H9 (cell line): ENCODE results near the gene TNNT2. TPM values are rescaled to one million over a fixed set of nuclear protein-coding genes. Genes with fewer than 3 reads are reported as not detected.

Experiments used
- DNase-seq: peaks from one replicate; pipeline ENCODE4 v3.0.0-alpha.2; 2017
- H2AFZ ChIP-seq: one replicate; pipeline ENCODE4 v1.6.1; 2013; ENCODE audit warnings: mild to moderate bottlenecking, low read length, control low read depth, moderate library complexity
- H2AK5ac ChIP-seq: 2 replicates; pipeline ENCODE4 v1.6.1; 2013; ENCODE audit warnings: low read length, control low read depth, mixed read lengths; ENCODE audit not compliant: insufficient read length
- H2BK120ac ChIP-seq: one replicate; pipeline ENCODE4 v1.6.1; 2013; ENCODE audit warnings: low read depth, mild to moderate bottlenecking, low read length, control low read depth, inconsistent platforms; ENCODE audit not compliant: poor library complexity, severe bottlenecking
- H2BK12ac ChIP-seq: 2 replicates; pipeline ENCODE4 v1.6.1; 2013; ENCODE audit warnings: low read length, control low read depth, mixed read lengths, low read depth; ENCODE audit not compliant: insufficient read length
- H2BK15ac ChIP-seq: 2 replicates; pipeline ENCODE4 v1.6.1; 2013; ENCODE audit warnings: low read depth, low read length, control low read depth
- H2BK20ac ChIP-seq: one replicate; pipeline ENCODE4 v1.6.1; 2013; ENCODE audit warnings: low read depth, mild to moderate bottlenecking, low read length, control low read depth, inconsistent platforms; ENCODE audit not compliant: poor library complexity, severe bottlenecking
- H2BK5ac ChIP-seq: 2 replicates; pipeline ENCODE4 v1.6.1; 2013; ENCODE audit warnings: low read length, control low read depth, mixed read lengths; ENCODE audit not compliant: insufficient read length
- H3K14ac ChIP-seq: 2 replicates; pipeline ENCODE4 v1.6.1; 2013; ENCODE audit warnings: low read length, control low read depth; ENCODE audit not compliant: insufficient read depth
- H3K18ac ChIP-seq: 2 replicates; pipeline ENCODE4 v1.6.1; 2013; ENCODE audit warnings: low read depth, mild to moderate bottlenecking, mixed read lengths, low read length, control low read depth; ENCODE audit not compliant: insufficient read length
- H3K23ac ChIP-seq: 2 replicates; pipeline ENCODE4 v1.6.1; 2013; ENCODE audit warnings: low read length, control low read depth, mixed read lengths, low read depth; ENCODE audit not compliant: insufficient read length
- H3K23me2 ChIP-seq: 2 replicates; pipeline ENCODE4 v1.6.1; 2013; ENCODE audit warnings: low read depth, mild to moderate bottlenecking, mixed read lengths, low read length, control low read depth; ENCODE audit not compliant: insufficient read length, poor library complexity, severe bottlenecking
- H3K27ac ChIP-seq: 2 replicates; pipeline ENCODE4 v1.5.1; 2013; ENCODE audit warnings: low read length, control low read depth, mixed read lengths, low read depth; ENCODE audit not compliant: insufficient read length
- H3K27me3 ChIP-seq: 2 replicates; pipeline ENCODE4 v1.6.1; 2013; ENCODE audit warnings: low read length, control low read depth, inconsistent platforms; ENCODE audit not compliant: insufficient read depth
- H3K4ac ChIP-seq: 2 replicates; pipeline ENCODE4 v1.6.1; 2013; ENCODE audit warnings: low read depth, mild to moderate bottlenecking, control low read depth, inconsistent platforms, low read length, moderate library complexity
- H3K4me1 ChIP-seq: 2 replicates; pipeline ENCODE4 v1.6.1; 2013; ENCODE audit warnings: low read length, control low read depth, inconsistent platforms; ENCODE audit not compliant: insufficient read depth
- H3K4me2 ChIP-seq: 2 replicates; pipeline ENCODE4 v1.6.1; 2013; ENCODE audit warnings: low read length, control low read depth, mixed read lengths; ENCODE audit not compliant: insufficient read length, insufficient read depth
- H3K56ac ChIP-seq: 2 replicates; pipeline ENCODE4 v1.6.1; 2013; ENCODE audit warnings: low read depth, mild to moderate bottlenecking, mixed read lengths, low read length, control low read depth; ENCODE audit not compliant: insufficient read length
- H3K79me1 ChIP-seq: 2 replicates; pipeline ENCODE4 v1.6.1; 2013; ENCODE audit warnings: low read depth, mild to moderate bottlenecking, moderate library complexity, low read length, control low read depth, inconsistent platforms; ENCODE audit not compliant: insufficient read depth, poor library complexity, severe bottlenecking
- H3K79me2 ChIP-seq: 2 replicates; pipeline ENCODE4 v1.6.1; 2013; ENCODE audit warnings: low read length, control low read depth, inconsistent platforms; ENCODE audit not compliant: insufficient read depth
- H3K9ac ChIP-seq: 2 replicates; pipeline ENCODE4 v1.6.1; 2013; ENCODE audit warnings: low read length, control low read depth, mixed read lengths; ENCODE audit not compliant: insufficient read length; ENCODE audit errors: extremely low read depth
- H3K9me3 ChIP-seq: one replicate; pipeline ENCODE4 v1.6.1; 2013; ENCODE audit warnings: low read depth, low read length, inconsistent platforms; ENCODE audit not compliant: control insufficient read depth
- H3T11ph ChIP-seq: one replicate; pipeline ENCODE4 v1.6.1; 2013; ENCODE audit warnings: mild to moderate bottlenecking, low read length, control low read depth, inconsistent platforms
- H4K20me1 ChIP-seq: one replicate; pipeline ENCODE4 v1.6.1; 2013; ENCODE audit not compliant: control insufficient read depth, insufficient read length, insufficient read depth
- H4K5ac ChIP-seq: 2 replicates; pipeline ENCODE4 v1.6.1; 2013; ENCODE audit warnings: low read depth, mild to moderate bottlenecking, mixed read lengths, low read length, control low read depth; ENCODE audit not compliant: insufficient read length
- H4K8ac ChIP-seq: replicated peaks from 2 replicates; pipeline ENCODE4 v1.6.1; 2013; ENCODE audit warnings: low read length, control low read depth, mixed read lengths, low read depth; ENCODE audit not compliant: insufficient read length
- H4K91ac ChIP-seq: 2 replicates; pipeline ENCODE4 v1.6.1; 2013; ENCODE audit warnings: low read depth, mild to moderate bottlenecking, moderate library complexity, mixed read lengths, low read length, control low read depth; ENCODE audit not compliant: insufficient read length
- H3K27ac Mint-ChIP-seq, 3 experiments: 2 replicates in 2 of 3; 3 replicates in 1 of 3; pipeline ENCODE4 v1.8.0; 2020 to 2021; ENCODE audit warnings: mixed read lengths in 3 of 3, mild to moderate bottlenecking in 1 of 3, moderate library complexity in 1 of 3
- H3K27me3 Mint-ChIP-seq: 2 replicates; pipeline ENCODE4 v1.8.0; 2021; ENCODE audit warnings: low read depth, mild to moderate bottlenecking, moderate library complexity, mixed read lengths
- H3K36me3 Mint-ChIP-seq, 3 experiments: 2 replicates in 2 of 3; 3 replicates in 1 of 3; pipeline ENCODE4 v1.8.0; 2020 to 2021; ENCODE audit warnings: low read depth in 3 of 3, mixed read lengths in 3 of 3; ENCODE audit not compliant: insufficient read depth in 1 of 3
- H3K4me1 Mint-ChIP-seq, 2 experiments: 2 replicates each; pipeline ENCODE4 v1.8.0; 2020; ENCODE audit warnings: mixed read lengths in 2 of 2
- H3K4me3 Mint-ChIP-seq, 2 experiments: 2 replicates in 1 of 2; 3 replicates in 1 of 2; pipeline ENCODE4 v1.8.0; 2020 to 2021; ENCODE audit warnings: mild to moderate bottlenecking in 2 of 2, mixed read lengths in 2 of 2, moderate library complexity in 1 of 2
- H3K9me3 Mint-ChIP-seq, 2 experiments: 2 replicates in 1 of 2; 3 replicates in 1 of 2; pipeline ENCODE4 v1.8.0; 2020; ENCODE audit warnings: mild to moderate bottlenecking in 2 of 2, mixed read lengths in 2 of 2, moderate library complexity in 1 of 2
- CTCF ChIP-seq: fragments of 200-600 bp; sonication (generic); conservative IDR thresholded peaks from 3 replicates; pipeline ENCODE4 v1.8.0; 2021; ENCODE audit warnings: antibody characterized with exemption, mild to moderate bottlenecking
- WGBS: extraction: QIAGEN DNeasy Blood & Tissue Kit; methylation state at CpG from one replicate; pipeline ENCODE4 v1.1.7; 2013; ENCODE audit warnings: missing lambda C conversion rate, low lambda C conversion rate, mixed read lengths; ENCODE audit not compliant: insufficient read length; ENCODE audit errors: extremely low coverage; 5-methylcytosine and 5-hydroxymethylcytosine counted together
- total RNA-seq: library from RNA; stranded (reverse); gene quantifications from 2 replicates; pipeline ENCODE4 v1.2.1, GENCODE V29; 2021

TNNT2 gene
- total RNA-seq, 1 experiment from 2014 or later = 8.6 TPM

GRCh38 chr1:201354151-201354900, 23.2 kb downstream of the TNNT2 start:
- no peak overlapping the region for H3K4me2 ChIP-seq
- Mint-ChIP-seq H3K4me3 (no peak overlapping the region), H3K36me3 (no peaks in the 10 kb centered on the region), H3K9me3 (no peaks in the 10 kb centered on the region), H3K27ac (peak overlapping the region in 1 of 3 experiments; percentile 42; a peak in 1 of 7 replicates), H3K4me1 (peaks cover 7 to 20% of the 10 kb centered on the region in 2 experiments), H3K27me3 (no peaks in the 10 kb centered on the region; the same call in none of the 2 replicates)
- H4K20me1 ChIP-seq = no peaks in the 10 kb centered on the region
- no peak overlapping the region for H3T11ph ChIP-seq
- DNase-seq = no peak
- no peaks in the 10 kb centered on the region for H3K23me2 ChIP-seq
- H3K14ac ChIP-seq = no peak overlapping the region
- H2BK15ac ChIP-seq = no peak overlapping the region
- no peak overlapping the region for H3K18ac ChIP-seq
- no peak overlapping the region for H3K56ac ChIP-seq
- H2BK5ac ChIP-seq = no peak overlapping the region
- no peak overlapping the region for H2BK12ac ChIP-seq
- H2AK5ac ChIP-seq = no peak overlapping the region
- no peak overlapping the region for H2BK120ac ChIP-seq
- H2AFZ ChIP-seq = no peak overlapping the region
- no peak overlapping the region for H3K4ac ChIP-seq
- no peaks in the 10 kb centered on the region for H3K79me2 ChIP-seq
- no peak overlapping the region for H4K91ac ChIP-seq
- H4K8ac ChIP-seq = no peak overlapping the region
- no peaks in the 10 kb centered on the region for H3K9me3 ChIP-seq
- no peak overlapping the region for H3K23ac ChIP-seq
- no CpG with 5 or more reads among the region's 9 CpGs for WGBS
- no peak for TF ChIP-seq CTCF
- H3K9ac ChIP-seq = no peak overlapping the region
- H3K27ac ChIP-seq = no peak overlapping the region
- no peaks in the 10 kb centered on the region for H3K79me1 ChIP-seq
- no peaks in the 10 kb centered on the region for H3K27me3 ChIP-seq
- no peaks in the 10 kb centered on the region for H3K4me1 ChIP-seq
- no peak overlapping the region for H4K5ac ChIP-seq
- no peak overlapping the region for H2BK20ac ChIP-seq
